Measurements from ENCODE around the gene WWTR1.

DNA sequence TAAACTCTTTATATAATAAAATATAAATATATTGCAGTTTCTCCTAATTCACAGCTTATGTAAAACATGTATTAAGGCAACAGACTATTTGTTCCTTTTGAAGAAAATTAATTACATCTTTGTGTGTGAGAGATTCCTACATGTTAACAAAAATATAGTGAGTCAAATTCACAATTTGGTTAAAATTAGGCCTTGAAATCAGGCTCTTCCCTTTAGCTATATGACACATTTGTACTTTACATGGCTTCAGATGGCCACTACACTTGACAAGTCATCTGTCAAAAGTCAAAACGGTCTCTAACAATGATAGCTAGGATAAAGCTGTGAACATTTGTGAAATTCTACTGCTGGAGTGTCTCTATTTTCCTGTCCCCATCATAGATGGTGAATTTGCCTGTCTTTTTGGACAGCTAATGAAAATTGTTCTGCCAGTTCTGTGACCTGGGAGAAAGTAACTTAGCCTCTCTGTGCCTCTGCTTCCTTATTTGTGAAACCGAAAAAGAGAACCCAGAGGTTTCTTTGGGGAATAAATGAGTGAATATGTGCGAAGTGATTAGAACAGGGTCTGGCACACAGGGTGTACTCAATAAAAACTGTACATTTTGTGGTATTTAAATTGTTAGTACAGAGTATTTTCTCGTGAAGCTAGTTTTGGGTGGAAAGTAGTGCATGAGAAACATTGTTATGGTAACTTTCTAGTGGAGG lies 159.7 kb downstream of the WWTR1 start:
- TF ChIP-seq, protein P1, sequence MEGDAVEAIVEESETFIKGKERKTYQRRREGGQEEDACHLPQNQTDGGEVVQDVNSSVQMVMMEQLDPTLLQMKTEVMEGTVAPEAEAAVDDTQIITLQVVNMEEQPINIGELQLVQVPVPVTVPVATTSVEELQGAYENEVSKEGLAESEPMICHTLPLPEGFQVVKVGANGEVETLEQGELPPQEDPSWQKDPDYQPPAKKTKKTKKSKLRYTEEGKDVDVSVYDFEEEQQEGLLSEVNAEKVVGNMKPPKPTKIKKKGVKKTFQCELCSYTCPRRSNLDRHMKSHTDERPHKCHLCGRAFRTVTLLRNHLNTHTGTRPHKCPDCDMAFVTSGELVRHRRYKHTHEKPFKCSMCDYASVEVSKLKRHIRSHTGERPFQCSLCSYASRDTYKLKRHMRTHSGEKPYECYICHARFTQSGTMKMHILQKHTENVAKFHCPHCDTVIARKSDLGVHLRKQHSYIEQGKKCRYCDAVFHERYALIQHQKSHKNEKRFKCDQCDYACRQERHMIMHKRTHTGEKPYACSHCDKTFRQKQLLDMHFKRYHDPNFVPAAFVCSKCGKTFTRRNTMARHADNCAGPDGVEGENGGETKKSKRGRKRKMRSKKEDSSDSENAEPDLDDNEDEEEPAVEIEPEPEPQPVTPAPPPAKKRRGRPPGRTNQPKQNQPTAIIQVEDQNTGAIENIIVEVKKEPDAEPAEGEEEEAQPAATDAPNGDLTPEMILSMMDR (conservative IDR thresholded peaks at IDR 0.05; ENCODE audit: low read depth in 2 of 2): no peak
- TF ChIP-seq, protein P2, sequence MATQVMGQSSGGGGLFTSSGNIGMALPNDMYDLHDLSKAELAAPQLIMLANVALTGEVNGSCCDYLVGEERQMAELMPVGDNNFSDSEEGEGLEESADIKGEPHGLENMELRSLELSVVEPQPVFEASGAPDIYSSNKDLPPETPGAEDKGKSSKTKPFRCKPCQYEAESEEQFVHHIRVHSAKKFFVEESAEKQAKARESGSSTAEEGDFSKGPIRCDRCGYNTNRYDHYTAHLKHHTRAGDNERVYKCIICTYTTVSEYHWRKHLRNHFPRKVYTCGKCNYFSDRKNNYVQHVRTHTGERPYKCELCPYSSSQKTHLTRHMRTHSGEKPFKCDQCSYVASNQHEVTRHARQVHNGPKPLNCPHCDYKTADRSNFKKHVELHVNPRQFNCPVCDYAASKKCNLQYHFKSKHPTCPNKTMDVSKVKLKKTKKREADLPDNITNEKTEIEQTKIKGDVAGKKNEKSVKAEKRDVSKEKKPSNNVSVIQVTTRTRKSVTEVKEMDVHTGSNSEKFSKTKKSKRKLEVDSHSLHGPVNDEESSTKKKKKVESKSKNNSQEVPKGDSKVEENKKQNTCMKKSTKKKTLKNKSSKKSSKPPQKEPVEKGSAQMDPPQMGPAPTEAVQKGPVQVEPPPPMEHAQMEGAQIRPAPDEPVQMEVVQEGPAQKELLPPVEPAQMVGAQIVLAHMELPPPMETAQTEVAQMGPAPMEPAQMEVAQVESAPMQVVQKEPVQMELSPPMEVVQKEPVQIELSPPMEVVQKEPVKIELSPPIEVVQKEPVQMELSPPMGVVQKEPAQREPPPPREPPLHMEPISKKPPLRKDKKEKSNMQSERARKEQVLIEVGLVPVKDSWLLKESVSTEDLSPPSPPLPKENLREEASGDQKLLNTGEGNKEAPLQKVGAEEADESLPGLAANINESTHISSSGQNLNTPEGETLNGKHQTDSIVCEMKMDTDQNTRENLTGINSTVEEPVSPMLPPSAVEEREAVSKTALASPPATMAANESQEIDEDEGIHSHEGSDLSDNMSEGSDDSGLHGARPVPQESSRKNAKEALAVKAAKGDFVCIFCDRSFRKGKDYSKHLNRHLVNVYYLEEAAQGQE (IDR thresholded peaks at IDR 0.05; ENCODE audit: unreplicated experiment): no peak
- TF ChIP-seq EZH2phosphoT487 (IDR thresholded peaks at IDR 0.05; ENCODE audit: unreplicated experiment) (no peak), EZH2 (IDR thresholded peaks at IDR 0.05; ENCODE audit: low read depth, unreplicated experiment) (no peak), JUNB (IDR thresholded peaks at IDR 0.05; ENCODE audit: unreplicated experiment) (no peak), POLR2AphosphoS5 (IDR thresholded peaks at IDR 0.05; ENCODE audit: low read depth) (no peak), CREB1 (CRISPR knock-in tag; IDR thresholded peaks at IDR 0.05; ENCODE audit: low read depth) (no peak), STAT1 (IDR thresholded peaks at IDR 0.05; ENCODE audit: unreplicated experiment) (no peak), ZNF114 (CRISPR knock-in tag; IDR thresholded peaks at IDR 0.05) (no peak), ZNF331 (CRISPR knock-in tag; IDR thresholded peaks at IDR 0.05; ENCODE audit: low read depth) (no peak)
- TF ChIP-seq, protein P3, sequence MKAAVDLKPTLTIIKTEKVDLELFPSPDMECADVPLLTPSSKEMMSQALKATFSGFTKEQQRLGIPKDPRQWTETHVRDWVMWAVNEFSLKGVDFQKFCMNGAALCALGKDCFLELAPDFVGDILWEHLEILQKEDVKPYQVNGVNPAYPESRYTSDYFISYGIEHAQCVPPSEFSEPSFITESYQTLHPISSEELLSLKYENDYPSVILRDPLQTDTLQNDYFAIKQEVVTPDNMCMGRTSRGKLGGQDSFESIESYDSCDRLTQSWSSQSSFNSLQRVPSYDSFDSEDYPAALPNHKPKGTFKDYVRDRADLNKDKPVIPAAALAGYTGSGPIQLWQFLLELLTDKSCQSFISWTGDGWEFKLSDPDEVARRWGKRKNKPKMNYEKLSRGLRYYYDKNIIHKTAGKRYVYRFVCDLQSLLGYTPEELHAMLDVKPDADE (IDR thresholded peaks at IDR 0.05): no peak

Measured in GM23338 (cell line).